Tibial nerve (tissue), 4 donors: Measurements from ENCODE around the gene TOR3A. TPM values are rescaled to one million over a fixed set of nuclear protein-coding genes. Genes with fewer than 3 reads are reported as not detected.
A peak's percentile ranks its signal among the peaks of the same experiment; 100 is the strongest.

Experiments
- DNase-seq, 2 donors: peaks; one replicate each; pipeline ENCODE4 v3.0.0-alpha.2; 2019; ENCODE audit warnings: low spot score in 2 of 2
- H3K27ac ChIP-seq, 4 donors: fragments of 200-600 bp; sonication (generic) in 3 of 4; one replicate each; pipeline ENCODE4 v1.5.1; 2017 to 2019; ENCODE audit warnings: mild to moderate bottlenecking in 1 of 4
- H3K27me3 ChIP-seq, 2 donors: fragments of 200-600 bp; sonication (generic) in 1 of 2; one replicate each; pipeline versions ENCODE4 v1.5.1 to v1.6.0; 2017 to 2019
- H3K36me3 ChIP-seq, 3 donors: fragments of 200-600 bp; sonication (generic); one replicate each; pipeline ENCODE4 v1.5.1; 2018 to 2019
- H3K4me1 ChIP-seq, 4 donors: fragments of 200-600 bp; sonication (generic) in 3 of 4; one replicate each; pipeline ENCODE4 v1.5.1; 2017 to 2019
- H3K4me3 ChIP-seq, 4 donors: fragments of 200-600 bp; sonication (generic) in 3 of 4; one replicate each; pipeline ENCODE4 v1.5.1; 2017 to 2019; ENCODE audit warnings: mild to moderate bottlenecking in 1 of 4, moderate library complexity in 1 of 4
- H3K9me3 ChIP-seq, 4 donors: fragments of 200-600 bp; sonication (generic) in 3 of 4; one replicate each; pipeline ENCODE4 v1.5.1; 2017 to 2019
- EP300 ChIP-seq, 2 donors: sonication (generic); formaldehyde crosslinking; IDR thresholded peaks; one replicate each; pipeline ENCODE4 v1.6.1; 2017; ENCODE audit warnings: antibody characterized with exemption in 2 of 2, mild to moderate bottlenecking in 1 of 2
- POLR2A ChIP-seq, 2 donors: fragments of 450-650 bp; IDR thresholded peaks; one replicate each; pipeline ENCODE4 v1.6.1; 2017; ENCODE audit warnings: antibody characterized with exemption in 2 of 2, mild to moderate bottlenecking in 2 of 2, moderate library complexity in 2 of 2
- WGBS, 2 donors: methylation state at CpG; one replicate each; pipeline ENCODE4 v1.1.5; 2018; 5-methylcytosine and 5-hydroxymethylcytosine counted together
- total RNA-seq, 4 donors: library from RNA; depleted of rRNA; stranded (reverse); fragments of >200 nt; gene quantifications; one replicate each; pipeline ENCODE4 v1.1.0, GENCODE V29; 2016
- TF ChIP-seq, protein P1 (sequence below), 5 experiments: fragments of 200-600 bp in 3 of 5; fragments of 450-650 bp in 2 of 5; sonication (generic) in 3 of 5; IDR thresholded peaks; one replicate each; pipeline ENCODE4 v1.5.1; 2016 to 2019; ENCODE audit warnings: antibody characterized with exemption in 5 of 5, mild to moderate bottlenecking in 3 of 5, moderate library complexity in 2 of 5

The TOR3A gene
- total RNA-seq, 4 donors from 2014 or later = 72.1 to 115 (median 83.3) TPM

GRCh38 chr1:179079113-179079761, 2.6 kb upstream of the TOR3A start:
- TF ChIP-seq EP300 (IDR thresholded peaks at IDR 0.05) (no peak), POLR2A (IDR thresholded peaks at IDR 0.05) (no peak)
- TF ChIP-seq, protein P1, sequence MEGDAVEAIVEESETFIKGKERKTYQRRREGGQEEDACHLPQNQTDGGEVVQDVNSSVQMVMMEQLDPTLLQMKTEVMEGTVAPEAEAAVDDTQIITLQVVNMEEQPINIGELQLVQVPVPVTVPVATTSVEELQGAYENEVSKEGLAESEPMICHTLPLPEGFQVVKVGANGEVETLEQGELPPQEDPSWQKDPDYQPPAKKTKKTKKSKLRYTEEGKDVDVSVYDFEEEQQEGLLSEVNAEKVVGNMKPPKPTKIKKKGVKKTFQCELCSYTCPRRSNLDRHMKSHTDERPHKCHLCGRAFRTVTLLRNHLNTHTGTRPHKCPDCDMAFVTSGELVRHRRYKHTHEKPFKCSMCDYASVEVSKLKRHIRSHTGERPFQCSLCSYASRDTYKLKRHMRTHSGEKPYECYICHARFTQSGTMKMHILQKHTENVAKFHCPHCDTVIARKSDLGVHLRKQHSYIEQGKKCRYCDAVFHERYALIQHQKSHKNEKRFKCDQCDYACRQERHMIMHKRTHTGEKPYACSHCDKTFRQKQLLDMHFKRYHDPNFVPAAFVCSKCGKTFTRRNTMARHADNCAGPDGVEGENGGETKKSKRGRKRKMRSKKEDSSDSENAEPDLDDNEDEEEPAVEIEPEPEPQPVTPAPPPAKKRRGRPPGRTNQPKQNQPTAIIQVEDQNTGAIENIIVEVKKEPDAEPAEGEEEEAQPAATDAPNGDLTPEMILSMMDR (IDR thresholded peaks at IDR 0.05) = peak; percentile 61 to 79 (median 75)
- WGBS, 2 donors = 46 to 52% methylated on average over 18 of the region's 18 CpGs
- peak in 1 of 2 donors; percentile 81 for DNase-seq
- H3K9me3 ChIP-seq = no peaks in the 10 kb centered on the region
- H3K27ac ChIP-seq = no peak overlapping the region
- peaks cover 0 to 33% (median 10%) of the 10 kb centered on the region in 4 donors for H3K4me1 ChIP-seq
- H3K36me3 ChIP-seq = peaks cover 0 to 8% (median 0%) of the 10 kb centered on the region in 3 donors
- H3K4me3 ChIP-seq = no peak overlapping the region
- no peaks in the 10 kb centered on the region for H3K27me3 ChIP-seq

GRCh38 chr1:179080866-179081686, 794 bp upstream of the TOR3A start:
- WGBS, 2 donors = 39% methylated on average over 18 of the region's 18 CpGs
- Histone ChIP-seq H3K4me1 (peaks cover 0 to 34% (median 10%) of the 10 kb centered on the region in 4 donors), H3K36me3 (peaks cover 0 to 17% (median 0%) of the 10 kb centered on the region in 3 donors), H3K4me3 (peak overlapping the region; percentile 85 to 96 (median 96)), H3K9me3 (no peaks in the 10 kb centered on the region), H3K27ac (peak overlapping the region in 3 of 4 donors; percentile 89 to 94 (median 89)), H3K27me3 (no peaks in the 10 kb centered on the region)
- no peak for TF ChIP-seq POLR2A (IDR thresholded peaks at IDR 0.05)
- TF ChIP-seq, protein P1 (IDR thresholded peaks at IDR 0.05) = no peak
- no peak for TF ChIP-seq EP300 (IDR thresholded peaks at IDR 0.05)
- no peak for DNase-seq

DNA sequence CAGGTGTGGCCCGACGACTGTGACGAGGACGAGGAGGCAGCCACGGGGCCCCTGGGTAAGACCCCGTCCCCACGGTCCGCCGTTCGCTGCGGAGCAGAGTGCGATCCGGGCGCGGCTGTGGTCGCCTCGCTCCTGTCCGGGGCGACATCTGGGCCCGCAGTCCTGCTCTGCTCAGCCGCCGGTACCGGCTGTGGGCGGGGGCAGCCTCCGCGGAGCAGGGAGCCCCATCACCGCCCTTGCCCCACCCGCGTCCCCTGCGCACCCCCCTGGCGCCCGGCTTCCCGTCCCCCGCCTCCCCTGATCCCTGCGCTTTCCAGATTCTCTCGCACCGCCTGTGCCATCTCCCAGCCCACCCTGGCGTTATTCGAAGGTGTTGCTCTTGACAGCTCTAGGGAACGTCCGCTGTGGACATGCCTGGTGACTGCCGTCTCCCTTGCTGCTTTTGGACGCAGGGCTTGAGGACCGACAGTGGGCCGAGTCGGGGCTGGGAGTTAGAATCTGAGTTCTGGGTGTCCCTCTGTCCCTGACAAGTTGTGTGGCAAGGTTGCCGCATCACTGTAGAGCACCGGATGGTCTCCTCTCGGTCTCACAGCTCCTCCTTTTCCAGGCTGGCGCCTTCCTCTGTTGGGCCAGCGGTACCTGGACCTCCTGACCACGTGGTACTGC, 596 bp downstream of the TOR3A start:
- TF ChIP-seq, protein P1 (IDR thresholded peaks at IDR 0.05) = no peak
- TF ChIP-seq POLR2A (IDR thresholded peaks at IDR 0.05) (no peak), EP300 (IDR thresholded peaks at IDR 0.05) (no peak)
- Histone ChIP-seq H3K36me3 (peaks cover 0 to 31% (median 0%) of the 10 kb centered on the region in 3 donors), H3K4me3 (peak overlapping the region; percentile 85 to 96 (median 96)), H3K4me1 (peaks cover 0 to 34% (median 10%) of the 10 kb centered on the region in 4 donors), H3K9me3 (no peaks in the 10 kb centered on the region), H3K27me3 (no peaks in the 10 kb centered on the region), H3K27ac (peak overlapping the region; percentile 11 to 94 (median 89))
- WGBS, 2 donors = 0 to 1% methylated on average over 23 to 28 of the region's 52 CpGs
- peak in 1 of 2 donors; percentile 19 for DNase-seq

DNA sequence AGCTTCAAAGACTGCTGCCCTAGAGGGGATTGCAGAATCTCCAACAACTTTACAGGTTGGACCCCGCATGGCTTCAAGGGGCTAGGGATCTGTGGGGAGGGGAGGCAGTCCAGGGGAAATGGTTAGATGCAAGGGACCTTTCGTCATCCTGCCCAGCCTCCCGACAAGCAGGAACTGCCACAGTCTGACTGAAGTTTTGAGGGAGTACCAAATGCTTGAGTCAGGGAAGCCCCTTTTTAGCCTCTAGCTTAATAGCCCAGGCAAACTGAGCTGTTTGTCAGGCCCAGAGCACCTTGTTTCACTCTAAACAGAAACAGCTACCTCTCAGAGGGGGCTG, 1.1 kb downstream of the TOR3A start:
- peak overlapping the region in 3 of 4 donors; percentile 89 to 94 (median 89) for H3K27ac ChIP-seq
- no peaks in the 10 kb centered on the region for H3K9me3 ChIP-seq
- peaks cover 0 to 36% (median 0%) of the 10 kb centered on the region in 3 donors for H3K36me3 ChIP-seq
- peaks cover 0 to 34% (median 10%) of the 10 kb centered on the region in 4 donors for H3K4me1 ChIP-seq
- peak overlapping the region; percentile 85 to 96 (median 96) for H3K4me3 ChIP-seq
- WGBS, 2 donors = 3% methylated on average over 3 of the region's 3 CpGs
- TF ChIP-seq, protein P1 (IDR thresholded peaks at IDR 0.05) = no peak
- TF ChIP-seq EP300 (IDR thresholded peaks at IDR 0.05) (no peak), POLR2A (IDR thresholded peaks at IDR 0.05) (no peak)
- no peak for DNase-seq
- H3K27me3 ChIP-seq = no peaks in the 10 kb centered on the region
